ENCODE data around the gene CDH10. TPM values are rescaled to one million over a fixed set of nuclear protein-coding genes. Genes with fewer than 3 reads are reported as not detected.

Gene CDH10
- total RNA-seq = not detected in 2 replicates

DNA sequence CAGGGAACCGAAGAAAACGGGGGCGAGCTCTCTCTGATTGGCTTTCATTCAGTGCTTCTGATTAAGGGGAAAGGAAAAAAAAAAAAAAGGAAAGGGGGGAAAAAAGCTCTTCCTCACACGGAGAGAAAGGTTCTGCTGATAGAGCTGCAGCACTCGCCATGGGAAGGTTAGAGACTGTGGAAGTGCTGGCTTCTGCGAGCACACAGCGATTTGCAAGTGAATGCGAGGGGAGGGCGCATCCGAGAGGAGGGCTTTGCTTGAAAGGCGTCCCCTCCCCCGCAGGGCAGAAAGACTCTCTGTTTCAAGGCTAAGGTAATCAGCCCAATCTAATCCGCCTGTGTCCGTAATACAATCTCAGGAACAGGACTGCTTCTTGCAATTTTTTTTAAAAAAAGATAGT, at the start of gene CDH10:
Gene CDH10, minus strand, starts transcription at position 218 of the 400 bp plus-strand sequence. CDS start 51,488 bp downstream, outside the sequence.

Small RNA genes lying within 50 kb of the gene (small RNA-seq; reads per million reads assigned to genes)
- gene AC091885.1 (not detected), gene RF00017 (not detected)
